HS-27A (cell line): ENCODE data around the gene APBA1.

Experiments
- DNase-seq: peaks from one replicate; pipeline ENCODE4 v3.0.0-alpha.2; 2012; ENCODE audit warnings: low read depth, missing footprints

APBA1 gene

DNA sequence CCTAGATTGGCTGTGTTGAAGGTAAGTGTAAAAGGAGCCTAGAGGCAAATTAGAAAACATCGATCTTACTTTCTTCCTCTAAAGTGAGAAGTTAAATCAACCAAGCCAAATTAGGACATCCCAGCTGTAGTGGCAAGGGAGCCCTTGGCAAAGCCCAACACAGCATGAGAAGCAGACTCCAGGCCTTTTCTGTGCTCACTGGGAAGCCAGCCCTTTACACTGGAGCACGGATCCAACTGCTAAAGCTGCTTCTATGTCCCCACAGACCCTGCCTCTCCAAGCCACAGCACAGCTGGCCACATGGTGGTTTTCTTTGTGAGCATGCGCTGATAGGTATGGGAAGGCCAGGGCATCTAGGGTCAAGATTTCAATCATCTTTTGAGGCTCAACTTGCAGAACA, 94.1 kb downstream of the APBA1 start:
- DNase-seq = no peak

DNA sequence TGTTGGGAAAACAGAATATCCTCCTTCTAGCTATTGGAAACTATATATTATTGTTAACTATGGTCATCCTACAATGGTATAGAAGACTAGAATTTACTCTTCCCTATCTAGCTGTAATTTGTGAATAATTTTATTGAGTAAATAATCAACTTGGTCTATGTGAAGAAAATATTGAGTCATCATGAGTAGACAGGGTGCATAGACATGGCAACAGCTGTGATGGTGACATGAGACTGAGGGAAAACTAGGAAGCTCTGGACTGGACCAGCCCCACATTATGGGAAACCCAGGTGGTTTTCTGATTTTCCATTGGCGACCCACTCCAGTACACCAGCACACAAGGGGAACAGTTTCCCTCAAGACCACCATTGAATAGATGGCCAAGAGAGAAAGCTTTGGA, 95.0 kb downstream of the APBA1 start:
- DNase-seq = no peak

DNA sequence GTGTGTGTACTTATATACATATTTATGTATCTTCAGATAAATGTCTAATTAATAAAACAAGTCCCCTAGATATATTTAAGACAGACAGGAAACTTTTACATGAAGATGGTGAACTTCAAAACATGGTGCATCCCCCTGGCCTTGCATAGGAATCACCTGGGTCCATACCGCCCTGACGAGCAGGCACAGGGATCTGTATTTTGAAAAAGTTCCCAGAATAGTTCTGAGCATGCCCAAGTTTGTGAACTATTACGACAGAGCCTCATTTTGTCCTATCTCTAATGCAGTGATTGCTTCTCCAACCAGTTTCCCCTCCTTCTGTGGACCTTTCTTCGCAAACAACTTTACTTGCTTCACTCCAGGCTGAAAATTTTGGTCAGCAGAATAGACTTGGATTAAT, 98.1 kb downstream of the APBA1 start:
- no peak for DNase-seq

DNA sequence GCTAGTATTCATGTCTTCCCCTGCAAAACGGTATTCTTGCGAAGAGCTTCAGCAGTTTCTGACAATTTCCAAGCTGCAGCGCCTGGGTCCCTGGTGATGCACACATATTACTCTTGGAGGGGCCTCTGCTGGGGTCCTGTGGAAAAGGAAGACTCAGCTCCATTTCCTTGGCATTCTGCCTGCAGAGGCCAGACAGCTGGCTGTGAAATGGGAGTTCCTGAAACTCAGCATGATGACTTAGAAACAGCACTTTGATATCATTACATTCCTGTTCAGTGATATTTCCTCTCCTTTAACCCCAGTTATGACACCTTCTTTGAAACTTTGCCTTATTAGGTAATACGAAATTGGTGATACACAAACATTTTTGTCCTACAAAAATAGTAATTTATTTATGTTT, 98.5 kb downstream of the APBA1 start:
- DNase-seq = no peak

DNA sequence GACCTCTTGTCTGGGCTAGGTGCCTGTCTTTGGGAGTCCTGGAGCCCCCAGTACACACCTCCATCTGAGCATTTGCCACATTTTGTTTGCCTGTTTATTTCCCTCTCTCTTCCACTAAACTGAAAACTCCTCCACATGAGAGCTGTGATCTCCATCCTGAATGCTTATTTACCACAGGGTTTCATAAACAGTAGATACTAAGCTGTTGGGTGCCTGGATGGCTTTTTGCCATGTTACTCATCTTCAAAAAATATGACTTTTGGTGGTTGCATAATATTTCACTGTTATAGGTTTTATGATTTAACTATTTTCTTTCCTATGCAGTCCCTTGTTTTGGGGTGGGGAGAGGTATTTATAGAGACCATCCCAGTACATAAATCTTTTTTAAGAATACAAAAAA, 99.6 kb downstream of the APBA1 start:
- DNase-seq = no peak

DNA sequence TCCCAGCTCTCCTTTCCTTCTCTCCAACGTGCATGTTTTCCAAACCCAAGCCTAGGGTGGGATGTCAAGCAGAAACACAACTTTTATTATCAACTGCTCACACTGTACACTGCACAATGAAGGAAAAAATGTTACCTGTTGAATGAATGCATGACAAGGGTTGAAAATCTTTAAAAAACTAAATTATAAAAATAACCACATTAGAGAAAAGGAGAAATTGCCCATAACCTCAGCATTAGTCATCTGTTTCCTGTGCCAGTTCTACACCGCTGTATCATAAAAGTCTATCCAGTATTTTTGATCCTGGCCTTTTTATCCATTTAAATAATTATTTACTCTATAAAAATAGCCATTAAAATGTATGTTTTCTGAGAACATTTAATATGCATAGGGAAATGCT, 101.1 kb downstream of the APBA1 start:
- DNase-seq = no peak

DNA sequence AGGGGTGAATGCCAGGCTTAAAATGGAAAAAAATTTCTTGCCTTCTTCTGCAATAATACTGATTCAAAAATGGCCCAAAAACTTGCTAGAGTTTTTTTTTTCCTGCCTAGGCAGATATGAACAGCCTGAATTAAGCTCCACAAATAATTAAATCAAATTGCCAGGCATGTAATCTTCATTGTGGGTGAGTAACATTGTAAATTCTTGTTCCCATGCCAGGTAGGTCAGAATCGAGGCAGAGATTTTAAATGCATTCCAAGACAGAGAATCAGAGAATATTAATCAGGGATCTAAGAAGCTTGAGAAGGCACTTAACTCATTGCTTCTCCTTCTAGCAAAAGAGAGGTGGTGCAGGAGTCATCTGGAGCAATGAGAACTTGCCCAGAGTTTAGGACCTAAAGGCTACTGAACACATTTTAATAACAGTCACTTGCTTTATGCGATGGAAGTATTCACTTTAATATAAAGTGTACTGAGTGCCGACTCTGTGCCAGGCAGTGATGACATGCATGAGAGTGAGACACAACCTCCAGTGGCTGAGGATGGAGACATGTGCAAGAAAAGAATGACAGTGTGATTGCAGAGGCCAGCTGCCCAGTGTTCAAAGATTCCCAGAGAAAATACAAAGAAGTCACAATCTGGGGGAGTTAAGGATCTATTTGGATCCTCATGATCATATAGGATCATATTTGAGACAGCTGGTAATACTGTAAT, 102.3 kb downstream of the APBA1 start:
- DNase-seq = no peak

DNA sequence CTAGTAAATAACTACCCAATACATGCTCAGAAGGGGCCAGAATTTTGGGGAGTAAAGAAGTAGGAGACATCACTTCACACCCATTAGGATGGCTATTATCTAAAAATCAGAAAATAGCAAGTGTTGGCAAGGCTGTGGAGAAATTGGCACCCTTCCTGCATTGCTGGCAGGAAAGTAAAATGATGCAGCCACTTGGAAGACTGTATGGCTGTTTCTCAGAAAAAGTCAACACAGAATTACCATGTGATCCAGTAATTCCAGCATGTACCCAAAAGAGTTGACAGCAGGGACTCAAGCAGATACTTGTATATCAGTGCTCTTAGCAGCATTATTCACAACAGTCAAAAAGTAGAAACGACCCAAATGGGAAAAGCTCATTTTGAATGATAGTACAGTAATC, 107.6 kb downstream of the APBA1 start:
- no peak for DNase-seq

DNA sequence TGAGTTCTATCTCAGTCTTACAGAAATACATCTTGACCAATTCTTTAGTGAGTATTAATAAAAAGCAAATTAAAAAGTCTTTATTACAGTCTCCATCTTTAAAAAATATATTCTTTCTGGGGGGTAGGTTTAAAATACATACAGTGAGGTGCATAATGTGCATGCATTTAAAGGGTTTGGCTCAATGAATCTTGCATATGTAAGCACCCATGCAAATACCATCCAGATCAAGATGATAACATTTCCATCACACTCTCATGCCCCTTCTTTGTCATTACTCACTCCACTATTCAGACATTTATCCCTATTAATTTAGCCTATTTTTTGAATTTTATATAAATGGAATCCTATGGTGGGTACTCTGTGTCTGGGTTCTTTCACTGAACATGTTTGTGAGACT, 113.0 kb downstream of the APBA1 start:
- DNase-seq = no peak

DNA sequence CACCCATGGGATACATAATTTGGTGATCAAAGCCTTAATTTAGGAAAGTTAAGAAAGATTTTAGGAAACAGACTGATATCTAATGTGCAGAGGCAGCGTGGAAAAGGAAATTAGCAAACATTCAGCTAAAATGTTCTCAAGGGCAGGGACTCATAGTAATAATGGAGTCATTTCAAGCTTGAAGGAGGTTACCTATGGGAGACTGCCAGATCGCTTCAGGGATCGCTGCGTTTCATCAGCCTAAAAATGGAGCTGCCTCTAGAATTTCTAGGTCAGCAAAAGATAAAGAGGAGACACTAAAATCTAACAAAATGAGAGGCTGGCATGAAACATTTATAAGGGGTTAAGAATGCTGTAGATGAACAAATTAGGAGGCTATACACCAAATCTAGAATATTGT, 115.5 kb downstream of the APBA1 start:
- DNase-seq = no peak

DNA sequence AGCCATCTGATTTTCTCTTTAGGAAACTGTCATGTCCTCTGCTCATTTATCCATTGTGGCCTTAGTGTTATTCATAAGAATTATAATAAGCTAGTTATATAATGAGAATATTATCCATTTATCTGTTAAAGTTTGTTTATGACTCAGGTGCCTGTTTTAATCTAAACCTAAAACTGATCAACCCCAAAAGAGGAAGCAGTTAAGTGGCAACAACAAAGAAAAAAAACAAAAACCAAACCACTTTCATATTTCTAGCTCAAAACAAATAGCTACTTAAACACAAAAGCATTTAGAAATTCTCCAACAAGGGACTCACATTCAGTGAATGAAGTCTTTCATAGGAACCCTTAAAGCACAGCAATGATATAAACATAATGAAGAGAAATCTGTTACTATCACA, 116.4 kb downstream of the APBA1 start:
- no peak for DNase-seq

DNA sequence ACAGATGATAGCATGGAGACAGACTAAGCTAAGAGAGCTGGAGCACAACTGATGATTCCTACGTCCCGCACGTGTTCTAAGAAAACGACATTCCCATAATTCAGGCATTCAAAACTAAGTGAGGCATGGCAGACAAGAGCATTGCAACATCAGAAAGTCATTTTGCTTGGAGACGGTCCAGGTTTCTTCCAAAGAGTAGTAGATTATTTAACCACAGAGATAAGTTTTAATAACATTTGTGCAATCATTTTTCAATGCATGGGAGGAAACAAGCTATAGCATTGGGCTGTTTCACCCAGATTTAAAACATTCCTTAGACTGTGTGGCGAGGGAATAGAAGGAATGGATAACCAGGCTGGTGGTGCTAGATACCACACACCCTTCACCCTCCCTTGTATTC, 117.2 kb downstream of the APBA1 start:
- no peak for DNase-seq

DNA sequence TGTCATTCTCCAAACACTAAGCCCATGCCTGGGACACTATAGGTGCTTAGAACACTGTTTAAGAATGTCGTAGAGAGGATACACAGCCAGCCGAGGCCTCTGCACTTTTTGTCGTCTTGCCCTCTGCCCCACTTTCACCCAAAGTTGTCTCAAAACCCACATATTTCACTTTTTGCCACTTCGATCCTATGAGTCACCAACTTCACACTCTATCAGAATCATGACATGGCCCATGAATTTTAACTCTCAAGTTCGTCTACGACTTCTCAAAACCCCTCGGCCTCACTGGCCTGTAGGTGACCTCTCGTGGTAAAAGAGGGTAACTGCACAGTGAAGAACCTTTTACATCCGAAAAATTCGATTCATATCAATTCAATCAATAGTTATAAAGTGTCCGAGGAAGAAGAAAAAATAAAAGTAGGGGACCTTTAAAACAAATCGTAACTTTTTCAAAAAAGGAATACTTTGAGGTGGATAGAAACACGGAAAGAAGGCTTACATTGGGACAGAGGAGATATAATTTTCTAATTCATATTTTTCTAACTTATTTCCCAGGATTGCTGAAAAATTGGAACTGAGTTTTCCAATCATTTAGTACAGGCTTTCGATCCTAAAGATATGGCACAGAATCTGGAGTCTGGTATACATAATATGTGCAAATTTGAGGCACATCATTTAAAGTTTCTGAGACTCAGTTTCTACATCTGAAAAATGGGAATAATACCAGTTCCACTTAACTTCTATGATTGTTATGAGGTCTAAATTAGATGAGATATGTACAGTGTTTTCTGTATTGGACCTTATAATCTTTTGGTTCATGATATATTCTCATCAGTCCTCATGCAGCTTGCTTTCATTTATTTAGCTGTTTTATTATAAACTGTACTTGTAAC, 122.6 kb downstream of the APBA1 start:
- DNase-seq = no peak

DNA sequence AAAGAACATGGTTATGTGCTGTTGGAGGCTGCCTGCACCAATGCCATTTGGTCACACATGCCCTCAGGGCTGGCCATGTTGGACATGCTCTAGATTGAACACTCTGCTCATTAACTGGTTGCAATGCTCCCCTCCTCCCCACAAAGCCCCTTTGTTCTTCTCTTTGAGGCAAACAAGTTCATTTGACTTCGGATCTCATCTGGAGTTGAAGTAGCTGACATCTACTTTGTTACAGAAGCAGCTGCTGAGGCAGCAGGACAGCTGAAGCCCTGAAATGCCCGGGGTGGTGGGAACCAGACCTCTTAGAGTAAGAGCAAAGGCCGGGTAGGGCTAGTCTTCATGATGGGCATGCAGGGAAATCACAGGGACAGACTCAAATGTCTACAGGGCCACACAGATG, 123.5 kb downstream of the APBA1 start:
- no peak for DNase-seq

DNA sequence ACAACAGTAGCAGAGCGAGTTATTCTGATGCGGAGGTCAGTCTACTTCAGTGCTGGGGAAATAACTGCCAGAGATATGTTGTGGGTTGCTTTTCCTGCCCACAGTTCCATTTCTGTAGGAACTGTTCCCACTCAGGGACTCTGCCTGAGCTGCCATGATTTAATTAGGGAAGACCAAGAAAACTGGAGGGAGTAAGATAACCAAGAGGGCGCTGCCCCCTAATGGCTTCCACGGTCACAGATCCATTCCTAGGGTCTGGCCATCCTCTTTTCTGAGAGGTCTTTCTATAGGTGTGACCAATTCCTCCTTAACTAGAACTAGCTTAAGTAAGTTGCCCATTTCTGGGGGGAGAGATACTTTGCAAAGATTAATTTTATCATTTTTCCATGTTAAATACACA, 125.9 kb downstream of the APBA1 start:
- DNase-seq = no peak

DNA sequence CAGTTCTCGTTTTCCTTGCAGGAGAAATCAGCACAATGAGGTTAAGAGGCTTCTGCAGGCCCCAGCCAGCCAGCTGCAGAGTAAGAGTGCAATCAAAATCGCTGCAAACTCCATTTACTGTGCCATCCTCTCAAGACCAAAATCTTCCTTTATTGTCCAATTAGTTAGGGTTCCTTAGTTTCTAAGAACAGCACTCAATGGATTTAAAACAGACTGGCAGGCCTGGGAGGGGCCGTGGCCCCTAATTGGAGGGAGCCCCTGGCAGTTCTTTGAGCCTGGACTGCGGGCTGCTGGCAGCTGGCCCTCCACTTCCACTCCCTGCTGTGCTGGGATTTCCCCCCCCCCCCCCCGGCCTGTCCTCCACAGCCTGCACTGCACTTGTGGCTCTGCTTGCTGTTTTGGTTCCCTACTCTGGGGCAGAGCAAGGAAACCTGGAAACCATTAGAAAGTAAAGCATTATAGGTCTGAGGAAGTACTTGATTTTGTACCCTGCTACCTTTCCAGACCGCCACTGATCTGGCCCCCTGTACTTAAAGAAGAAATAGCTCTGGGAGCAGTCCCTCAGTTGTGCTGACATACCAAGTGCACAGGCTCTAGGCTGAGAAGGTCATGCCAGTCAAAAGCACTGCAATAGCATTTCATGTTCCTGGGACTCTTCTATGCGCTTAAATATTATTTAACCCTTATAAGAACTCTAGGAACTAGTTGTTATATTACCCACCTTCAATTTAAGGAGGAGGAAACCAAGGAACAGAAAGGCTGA, 129.0 kb downstream of the APBA1 start:
- DNase-seq = no peak

DNA sequence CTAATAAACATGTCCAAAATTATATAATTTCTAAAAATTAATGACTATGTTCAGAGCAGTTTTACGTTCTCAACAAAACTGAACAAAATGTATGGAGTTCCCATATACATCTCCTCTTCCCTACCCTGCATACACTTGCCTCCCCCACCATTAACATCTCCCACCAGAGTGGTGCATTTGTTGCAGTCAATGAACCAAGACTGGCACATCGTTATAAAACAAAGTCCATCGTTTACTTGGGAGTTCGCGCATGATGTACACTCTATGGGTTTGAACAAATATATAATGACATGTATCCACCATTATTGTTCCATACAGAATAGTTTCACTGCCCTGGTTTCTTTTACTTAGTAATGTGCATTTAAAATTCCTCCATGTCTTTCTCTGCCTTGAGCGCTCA, 130.1 kb downstream of the APBA1 start:
- no peak for DNase-seq

DNA sequence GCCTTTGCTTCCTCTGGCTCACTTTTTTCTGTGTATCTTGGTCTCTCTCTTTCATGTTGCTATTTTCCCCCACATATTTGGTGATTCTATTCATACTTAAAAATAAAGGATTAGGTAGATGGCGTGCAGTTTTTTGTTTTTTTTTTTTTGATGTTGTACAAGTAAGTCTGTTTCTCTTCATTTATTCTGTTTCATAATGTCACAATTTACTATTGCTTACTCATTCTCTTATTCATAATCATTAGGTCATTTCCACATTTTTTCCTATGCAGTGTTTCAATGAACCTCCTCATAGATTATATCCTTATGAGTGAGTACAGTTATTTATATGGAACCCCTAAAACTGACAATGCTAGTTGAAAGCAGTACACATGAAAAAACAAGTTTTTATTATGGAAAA, 136.3 kb downstream of the APBA1 start:
- no peak for DNase-seq

DNA sequence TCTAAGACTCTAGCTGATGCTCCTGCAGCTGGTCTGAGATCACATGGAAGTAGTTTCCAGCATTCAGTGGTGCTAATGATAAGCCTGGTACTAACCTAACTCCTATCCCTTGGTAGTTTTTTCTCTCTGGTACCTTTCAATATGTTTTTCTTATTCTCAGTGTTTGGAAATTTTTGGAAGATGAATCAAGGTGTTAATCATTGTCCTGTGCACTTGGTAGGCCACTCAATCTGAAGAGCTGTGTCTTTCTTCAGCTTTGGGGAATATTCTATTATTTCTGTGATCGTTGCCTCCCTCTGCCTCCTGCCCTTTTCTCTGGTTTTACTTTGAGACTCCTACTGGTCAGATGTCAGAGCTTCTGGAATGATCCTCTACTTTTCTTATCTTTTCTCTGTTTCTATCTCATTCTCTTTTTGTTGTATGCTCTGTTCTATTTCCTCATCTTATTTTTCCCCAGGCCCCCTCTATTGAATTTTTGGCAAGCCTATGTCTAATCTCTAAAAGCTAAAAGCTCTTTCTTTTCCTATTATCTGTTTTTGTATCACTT, 136.8 kb downstream of the APBA1 start:
- no peak for DNase-seq

DNA sequence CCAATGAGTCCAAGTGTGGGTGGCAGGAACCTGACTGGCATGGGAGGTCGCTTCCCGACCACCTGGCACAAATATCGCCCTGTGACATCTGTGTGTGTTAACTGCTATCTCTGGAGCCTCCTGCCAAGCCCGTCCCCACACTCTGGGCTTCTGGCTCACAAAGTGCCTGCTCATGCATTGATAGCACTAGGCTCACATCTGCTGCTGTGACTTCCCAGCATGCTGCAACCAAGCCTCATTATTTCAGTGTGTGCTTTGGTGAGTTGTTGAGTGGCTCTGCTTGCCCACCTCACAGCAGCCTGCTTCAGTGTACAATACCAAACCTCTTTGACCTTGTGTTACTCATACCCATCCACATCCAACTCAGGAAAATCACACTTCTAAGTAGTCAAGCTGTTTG, 139.8 kb downstream of the APBA1 start:
- DNase-seq = no peak

DNA sequence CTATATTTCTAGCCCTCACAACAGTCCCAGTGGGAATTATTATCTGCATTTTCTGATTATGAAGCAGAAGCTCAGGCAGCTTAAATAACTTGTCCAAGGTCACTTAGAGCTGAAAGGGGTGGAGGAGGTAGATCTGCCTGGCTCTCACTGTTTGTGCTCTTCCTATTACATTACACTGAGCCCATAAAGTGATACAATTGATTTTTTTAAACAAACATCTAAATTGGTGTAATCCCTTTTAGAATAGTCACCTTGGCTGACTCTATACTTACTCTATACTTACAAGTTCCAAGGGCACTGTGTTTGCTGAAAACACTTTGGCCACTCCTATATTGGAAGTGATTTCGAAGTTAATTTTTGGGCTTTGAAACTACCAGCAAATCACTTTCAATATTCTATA, 144.7 kb downstream of the APBA1 start:
- DNase-seq = no peak

DNA sequence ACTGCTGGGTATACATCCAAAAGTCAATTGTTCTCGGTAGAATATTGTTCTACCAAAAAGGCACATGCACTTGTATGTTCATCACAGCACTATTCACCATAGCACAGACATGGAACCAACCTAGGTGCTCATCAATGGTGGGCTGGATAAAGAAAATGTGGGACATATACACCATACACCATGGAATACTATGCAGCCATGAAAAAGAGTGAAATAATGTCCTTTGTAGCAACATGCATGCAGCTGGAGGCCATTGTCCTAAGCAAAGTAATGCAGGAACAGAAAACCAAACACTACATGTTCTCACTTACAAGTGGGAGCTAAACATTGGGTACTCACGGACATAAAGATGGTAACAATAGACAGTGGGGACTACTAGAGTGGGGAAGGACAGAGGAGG, 145.5 kb downstream of the APBA1 start:
- DNase-seq = no peak
